ENCODE results near the gene RARG.

DNA sequence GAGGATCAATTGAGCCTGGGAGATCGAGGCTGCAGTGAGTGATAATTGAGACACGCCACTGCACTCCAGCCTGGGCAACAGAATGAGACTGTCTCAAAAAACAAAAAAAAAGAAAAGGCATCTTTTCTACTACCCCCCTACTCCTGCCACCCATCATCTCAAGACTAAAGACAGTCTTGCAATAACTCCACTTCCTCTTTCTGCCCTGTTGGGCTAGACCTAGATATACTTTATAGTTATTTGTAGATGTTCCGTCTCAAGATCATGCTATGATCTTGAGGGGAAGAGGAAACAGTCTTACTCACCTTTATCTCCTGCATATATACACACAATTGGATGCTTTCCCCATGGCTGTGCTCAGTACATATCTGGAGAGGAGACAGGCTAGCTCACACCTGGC is 24.0 kb upstream of the RARG start:
- no peak for TF ChIP-seq ZNF133 (tag by site-specific recombination; IDR thresholded peaks at IDR 0.05)
- no peak for TF ChIP-seq ZXDB (tag by site-specific recombination; IDR thresholded peaks at IDR 0.05)

Data from HEK293 (cell line).